Measurements from ENCODE around the gene TRPV5.

- TF ChIP-seq CTCF (IDR thresholded peaks at IDR 0.05) (no peak), EP300 (IDR thresholded peaks at IDR 0.05) (no peak), POLR2AphosphoS5 (IDR thresholded peaks at IDR 0.05) (no peak), POLR2A (IDR thresholded peaks at IDR 0.05) (no peak)
These were observed 42.0 kb downstream of the TRPV5 start for GRCh38 chr7:142891490-142892082.
